T47D (cell line): ENCODE data around the gene PLAA.

Experiments
- DNase-seq, 2 experiments: peaks; one replicate each; pipeline versions ENCODE4 v3.0.0 to v3.0.0-alpha.2; 2011 to 2012; ENCODE audit warnings: low read depth in 1 of 2, low spot score in 1 of 2
- JUND ChIP-seq: IDR thresholded peaks from 2 replicates; pipeline ENCODE4 v1.6.1; 2012; ENCODE audit warnings: low read depth
- in situ Hi-C: cut with HindIII; loops from 2 replicates; pipeline ENCODE4 v1.10.0; 2016; ENCODE audit warnings: low sequenced_read_pairs, low pct_unique_long_range_greater_than_20kb

Gene PLAA

GRCh38 chr9:26946753-26947727, at the start of gene PLAA:
PLAA (minus strand) TSS chr9:26947242; CDS start chr9:26947045, 197 bp downstream.
- TF ChIP-seq JUND, result no peak
- in situ Hi-C loops, result no loop called here
- peak; percentile 64 to 91 for DNase-seq

GRCh38 chr9:26995810-26996209, 48.8 kb upstream of the PLAA start:
- no peak for TF ChIP-seq JUND
- no peak for DNase-seq
- in situ Hi-C loops, result no loop called here

GRCh38 chr9:26983340-26983739, 36.3 kb upstream of the PLAA start:
- no peak for TF ChIP-seq JUND
- no peak for DNase-seq
- in situ Hi-C loops, result no loop called here

- DNase-seq, result peak in 1 of 2 experiments; percentile 58
- no peak for TF ChIP-seq JUND
- in situ Hi-C loops, result no loop called here
These were observed 29.0 kb upstream of the PLAA start for GRCh38 chr9:26975728-26976707.

GRCh38 chr9:26974927-26975326, 27.9 kb upstream of the PLAA start:
- TF ChIP-seq JUND, result no peak
- in situ Hi-C loops, result no loop called here
- DNase-seq, result no peak

- TF ChIP-seq JUND, result no peak
- DNase-seq, result no peak
- in situ Hi-C loops, result no loop called here
These were observed 26.9 kb upstream of the PLAA start for GRCh38 chr9:26973989-26974388.

GRCh38 chr9:26971721-26972120, 24.7 kb upstream of the PLAA start:
- in situ Hi-C loops, result no loop called here
- DNase-seq, result no peak
- TF ChIP-seq JUND, result no peak

GRCh38 chr9:26956860-26957233, 9.8 kb upstream of the PLAA start:
- DNase-seq, result no peak
- in situ Hi-C loops, result no loop called here
- TF ChIP-seq JUND, result no peak

- in situ Hi-C loops, result no loop called here
- no peak for TF ChIP-seq JUND
- peak; percentile 87 to 96 for DNase-seq
These were observed 9.1 kb upstream of the PLAA start, which contains the start of gene IFT74 for GRCh38 chr9:26955921-26956859. IFT74 (plus strand) TSS chr9:26956412; CDS start chr9:26961968, 5,556 bp downstream.

- in situ Hi-C loops, result no loop called here
- TF ChIP-seq JUND, result no peak
- no peak for DNase-seq
These were observed 8.3 kb upstream of the PLAA start for GRCh38 chr9:26955222-26955903.

GRCh38 chr9:26954050-26954508, 7.0 kb upstream of the PLAA start:
- DNase-seq, result no peak

More at GRCh38 chr9:26954050-26954508, 7.0 kb upstream of the PLAA start:
- in situ Hi-C loops, result no loop called here
- TF ChIP-seq JUND, result no peak
